Measurements from ENCODE around the gene VSTM4. TPM values are rescaled to one million over a fixed set of nuclear protein-coding genes. Genes with fewer than 3 reads are reported as not detected.

VSTM4 gene
- total and polyA plus RNA-seq, 2 experiments from 2014 or later = 0.21 to 0.66 TPM

GRCh38 chr10:48983648-48984351, 131.5 kb downstream of the VSTM4 start:
- H3K27ac Mint-ChIP-seq = no peak overlapping the region
- H3K27ac ChIP-seq (ENCODE audit: low read depth) = no peak overlapping the region
- ATAC-seq (no peak), DNase-seq (ENCODE audit: low spot score) (no peak)
- no peak overlapping the region for H3K4me3 Mint-ChIP-seq
- H3K4me1 Mint-ChIP-seq = no peaks in the 10 kb centered on the region
- peaks cover 10% of the 10 kb centered on the region for H3K27me3 Mint-ChIP-seq (ENCODE audit: insufficient read depth, low read depth, poor library complexity)
- H3K79me2 ChIP-seq (replicated peaks; ENCODE audit: insufficient read depth) = no peaks in the 10 kb centered on the region
- no peak overlapping the region for H2AFZ ChIP-seq
- H3K4me2 ChIP-seq = no peak overlapping the region
- H3K4me3 ChIP-seq = no peak overlapping the region
- H3K36me3 ChIP-seq (ENCODE audit: insufficient read depth) = no peaks in the 10 kb centered on the region
- no peaks in the 10 kb centered on the region for H3K27me3 ChIP-seq (ENCODE audit: insufficient read depth)
- H4K20me1 ChIP-seq (replicated peaks; ENCODE audit: insufficient read depth) = no peaks in the 10 kb centered on the region
- no peaks in the 10 kb centered on the region for H3K9me2 ChIP-seq (ENCODE audit: insufficient read depth)
- no peaks in the 10 kb centered on the region for H3K4me1 ChIP-seq (ENCODE audit: insufficient read depth)
- H3F3A ChIP-seq (replicated peaks; ENCODE audit: low read depth) = no peaks in the 10 kb centered on the region
- TF ChIP-seq STAT1 (IDR thresholded peaks at IDR 0.05; ENCODE audit: unreplicated experiment) (no peak), NANOG (IDR thresholded peaks at IDR 0.05; ENCODE audit: borderline replicate concordance) (no peak), POLR2AphosphoS5 (IDR thresholded peaks at IDR 0.05; ENCODE audit: low read depth) (no peak), CTCF (conservative IDR thresholded peaks at IDR 0.05; ENCODE audit: low read depth in 2 of 2) (peak; percentile 2 to 17; a peak in 1 of 4 replicates), REST (IDR thresholded peaks at IDR 0.05; ENCODE audit: unreplicated experiment) (no peak)
- H3K9me3 Mint-ChIP-seq = no peaks in the 10 kb centered on the region
- no peaks in the 10 kb centered on the region for H3K36me3 Mint-ChIP-seq (ENCODE audit: low read depth)

DNA sequence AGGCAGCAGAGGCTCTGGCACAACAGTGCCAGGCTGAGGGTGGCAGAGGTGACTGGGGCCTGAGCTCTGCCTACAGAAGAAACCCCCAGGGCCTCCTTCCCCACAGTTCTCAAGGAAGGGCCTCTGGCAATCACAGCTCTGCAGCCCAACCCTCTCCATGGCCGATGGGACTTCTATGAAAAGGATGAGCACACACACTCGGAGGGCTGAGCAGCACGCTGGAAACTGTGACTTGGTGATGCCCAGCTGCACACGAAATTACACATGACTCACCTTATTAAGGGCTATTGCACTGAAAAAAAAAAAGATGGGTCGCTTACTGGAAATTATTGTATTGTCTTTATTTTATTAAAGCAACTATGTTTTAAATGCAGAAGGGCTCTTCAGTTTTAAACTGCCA, 132.7 kb downstream of the VSTM4 start:
- no peak overlapping the region for H3K4me3 Mint-ChIP-seq
- TF ChIP-seq CTCF (conservative IDR thresholded peaks at IDR 0.05; ENCODE audit: low read depth in 2 of 2) (no peak), JUNB (IDR thresholded peaks at IDR 0.05; ENCODE audit: unreplicated experiment) (no peak), EZH2phosphoT487 (IDR thresholded peaks at IDR 0.05; ENCODE audit: unreplicated experiment) (no peak), POLR2AphosphoS5 (IDR thresholded peaks at IDR 0.05; ENCODE audit: low read depth) (no peak), STAT1 (IDR thresholded peaks at IDR 0.05; ENCODE audit: unreplicated experiment) (no peak), ZNF114 (CRISPR knock-in tag; IDR thresholded peaks at IDR 0.05) (no peak), CREB1 (CRISPR knock-in tag; IDR thresholded peaks at IDR 0.05; ENCODE audit: low read depth) (no peak), EZH2 (IDR thresholded peaks at IDR 0.05; ENCODE audit: low read depth, unreplicated experiment) (no peak), ZNF331 (CRISPR knock-in tag; IDR thresholded peaks at IDR 0.05; ENCODE audit: low read depth) (no peak)
- TF ChIP-seq, protein P1, sequence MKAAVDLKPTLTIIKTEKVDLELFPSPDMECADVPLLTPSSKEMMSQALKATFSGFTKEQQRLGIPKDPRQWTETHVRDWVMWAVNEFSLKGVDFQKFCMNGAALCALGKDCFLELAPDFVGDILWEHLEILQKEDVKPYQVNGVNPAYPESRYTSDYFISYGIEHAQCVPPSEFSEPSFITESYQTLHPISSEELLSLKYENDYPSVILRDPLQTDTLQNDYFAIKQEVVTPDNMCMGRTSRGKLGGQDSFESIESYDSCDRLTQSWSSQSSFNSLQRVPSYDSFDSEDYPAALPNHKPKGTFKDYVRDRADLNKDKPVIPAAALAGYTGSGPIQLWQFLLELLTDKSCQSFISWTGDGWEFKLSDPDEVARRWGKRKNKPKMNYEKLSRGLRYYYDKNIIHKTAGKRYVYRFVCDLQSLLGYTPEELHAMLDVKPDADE (IDR thresholded peaks at IDR 0.05) = no peak

More for the DNA sequence above, 132.7 kb downstream of the VSTM4 start:
- no peaks in the 10 kb centered on the region for H3K4me1 Mint-ChIP-seq
- no peaks in the 10 kb centered on the region for H3K36me3 Mint-ChIP-seq (ENCODE audit: low read depth)
- no peaks in the 10 kb centered on the region for H3K9me3 Mint-ChIP-seq
- Histone ChIP-seq H3K4me3 (no peak overlapping the region), H3F3A (replicated peaks; ENCODE audit: low read depth) (no peaks in the 10 kb centered on the region), H3K9me2 (ENCODE audit: insufficient read depth) (no peaks in the 10 kb centered on the region), H3K36me3 (ENCODE audit: insufficient read depth) (no peaks in the 10 kb centered on the region), H2AFZ (no peak overlapping the region), H3K4me1 (ENCODE audit: insufficient read depth) (no peaks in the 10 kb centered on the region), H3K4me2 (no peak overlapping the region), H4K20me1 (replicated peaks; ENCODE audit: insufficient read depth) (no peaks in the 10 kb centered on the region), H3K79me2 (replicated peaks; ENCODE audit: insufficient read depth) (no peaks in the 10 kb centered on the region), H3K27me3 (ENCODE audit: insufficient read depth) (no peaks in the 10 kb centered on the region), H3K27ac (ENCODE audit: low read depth) (no peak overlapping the region)
- H3K27ac Mint-ChIP-seq = no peak overlapping the region
- ATAC-seq (no peak), DNase-seq (ENCODE audit: low spot score) (no peak)
- H3K27me3 Mint-ChIP-seq (ENCODE audit: insufficient read depth, low read depth, poor library complexity) = peaks cover 10% of the 10 kb centered on the region

Data from GM23338 (cell line).